Measurements from ENCODE around the gene LMTK3.

DNA sequence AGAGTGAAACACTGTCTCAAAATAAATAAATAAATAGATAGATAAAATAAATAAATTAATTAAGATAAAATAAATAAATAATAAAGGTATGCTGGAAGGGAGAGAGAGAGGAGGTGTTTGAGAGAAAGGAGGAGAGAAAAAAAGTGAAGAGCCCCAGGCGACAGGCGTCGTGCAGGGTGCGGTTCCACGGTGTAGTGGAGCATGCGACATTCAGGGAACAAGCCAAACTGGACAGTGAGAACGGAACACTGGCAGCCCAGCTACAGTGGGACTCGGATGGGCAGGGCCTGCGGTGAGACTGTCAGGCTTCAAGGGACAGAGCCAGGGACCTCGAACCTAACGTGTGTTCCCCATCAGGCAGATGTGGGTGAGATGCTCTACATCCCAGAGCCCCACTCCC lies 49.8 kb upstream of the LMTK3 start:
- TF ChIP-seq POLR2A (IDR thresholded peaks at IDR 0.05; ENCODE audit: low read depth, low read length) (no peak), TAF1 (IDR thresholded peaks at IDR 0.05; ENCODE audit: low read depth, low read length) (no peak), POLR2AphosphoS5 (IDR thresholded peaks at IDR 0.05; ENCODE audit: low read depth, low read length) (no peak), PAX5 (IDR thresholded peaks at IDR 0.05; ENCODE audit: insufficient read depth, low read length, severe bottlenecking) (no peak), SPI1 (IDR thresholded peaks at IDR 0.05; ENCODE audit: low read depth, low read length) (no peak), POU2F2 (IDR thresholded peaks at IDR 0.05; ENCODE audit: low read depth, low read length) (no peak)
